Uterus (tissue), 4 donors: Measurements from ENCODE around the gene NDUFAF4. TPM values are rescaled to one million over a fixed set of nuclear protein-coding genes. Genes with fewer than 3 reads are reported as not detected.

Source experiments
- DNase-seq, 2 donors: peaks; one replicate each; pipeline ENCODE4 v3.0.0-alpha.2; 2019 to 2020
- H3K27ac ChIP-seq, 2 donors: fragments of 200-600 bp; sonication (generic); 1 replicate in 1 of 2; 2 replicates in 1 of 2; pipeline ENCODE4 v1.5.1; 2016 to 2018
- H3K27me3 ChIP-seq, 2 donors: fragments of 200-600 bp; sonication (generic); one replicate each; pipeline ENCODE4 v1.5.1; 2018 to 2019; ENCODE audit warnings: control low read depth in 1 of 2
- H3K36me3 ChIP-seq, 2 donors: fragments of 200-600 bp; sonication (generic); one replicate each; pipeline ENCODE4 v1.5.1; 2019; ENCODE audit warnings: control low read depth in 1 of 2
- H3K4me1 ChIP-seq, 2 donors: fragments of 200-600 bp; sonication (generic); one replicate each; pipeline ENCODE4 v1.5.1; 2018 to 2019; ENCODE audit warnings: control low read depth in 1 of 2
- H3K4me3 ChIP-seq, 2 donors: fragments of 200-600 bp; sonication (generic); 1 replicate in 1 of 2; 2 replicates in 1 of 2; pipeline ENCODE4 v1.5.1; 2018 to 2019; ENCODE audit warnings: mild to moderate bottlenecking in 1 of 2
- H3K9me3 ChIP-seq, 2 donors: fragments of 200-600 bp; sonication (generic); one replicate each; pipeline ENCODE4 v1.5.1; 2019; ENCODE audit warnings: control low read depth in 1 of 2
- POLR2A ChIP-seq, 2 donors: fragments of 450-650 bp; IDR thresholded peaks; one replicate each; pipeline ENCODE4 v1.6.1; 2016; ENCODE audit warnings: antibody characterized with exemption in 2 of 2, mild to moderate bottlenecking in 1 of 2, moderate library complexity in 1 of 2
- intact Hi-C: fragments of 100-400 bp; cut with DNase I; formaldehyde crosslinking; loops from one replicate; pipeline ENCODE4 v1.15.1; 2023; ENCODE audit warnings: low total_unique reads
- total RNA-seq, 4 donors: library from RNA; depleted of rRNA in 3 of 4; stranded (reverse); fragments of >200 nt in 3 of 4; gene quantifications; one replicate each; pipeline versions ENCODE4 v1.1.0 to v1.2.4, GENCODE V29; 2014 to 2023
- TF ChIP-seq, protein P1 (sequence below), 4 experiments: fragments of 200-600 bp in 2 of 4; fragments of 450-650 bp in 2 of 4; sonication (generic) in 2 of 4; IDR thresholded peaks; one replicate each; pipeline ENCODE4 v1.5.1; 2016 to 2019; ENCODE audit warnings: antibody characterized with exemption in 4 of 4, mild to moderate bottlenecking in 2 of 4, moderate library complexity in 1 of 4
- donor health status: DM: yes; HTN: yes; CAD: no.

Gene NDUFAF4
- total RNA-seq, 4 donors from 2014 or later: 21.1 to 88.6 (median 29.1) TPM

DNA sequence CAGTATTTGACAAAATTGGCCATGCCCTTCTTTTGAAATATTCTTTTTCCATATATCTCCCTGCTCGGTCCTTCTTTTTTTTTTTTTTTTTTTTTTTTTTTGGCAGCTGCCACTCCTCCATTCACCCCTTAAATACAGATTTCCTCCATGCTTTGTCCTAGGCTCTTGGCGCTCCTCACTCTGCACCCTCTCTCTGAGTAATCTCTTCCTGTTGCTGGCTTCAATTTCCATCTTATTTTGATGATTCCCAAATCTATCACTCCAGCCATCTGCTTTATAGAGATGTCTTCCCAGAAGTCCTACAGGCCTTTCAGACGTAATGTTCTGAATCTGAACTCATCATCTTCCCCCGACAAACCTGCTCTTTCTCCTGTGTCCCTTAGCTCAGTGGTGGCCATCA, 14.1 kb upstream of the NDUFAF4 start:
- H3K27ac ChIP-seq: no peak overlapping the region
- H3K4me1 ChIP-seq: no peaks in the 10 kb centered on the region
- no peaks in the 10 kb centered on the region for H3K27me3 ChIP-seq
- no peaks in the 10 kb centered on the region for H3K36me3 ChIP-seq
- H3K9me3 ChIP-seq: no peaks in the 10 kb centered on the region
- no peak for TF ChIP-seq POLR2A (IDR thresholded peaks at IDR 0.05)
- TF ChIP-seq, protein P1, sequence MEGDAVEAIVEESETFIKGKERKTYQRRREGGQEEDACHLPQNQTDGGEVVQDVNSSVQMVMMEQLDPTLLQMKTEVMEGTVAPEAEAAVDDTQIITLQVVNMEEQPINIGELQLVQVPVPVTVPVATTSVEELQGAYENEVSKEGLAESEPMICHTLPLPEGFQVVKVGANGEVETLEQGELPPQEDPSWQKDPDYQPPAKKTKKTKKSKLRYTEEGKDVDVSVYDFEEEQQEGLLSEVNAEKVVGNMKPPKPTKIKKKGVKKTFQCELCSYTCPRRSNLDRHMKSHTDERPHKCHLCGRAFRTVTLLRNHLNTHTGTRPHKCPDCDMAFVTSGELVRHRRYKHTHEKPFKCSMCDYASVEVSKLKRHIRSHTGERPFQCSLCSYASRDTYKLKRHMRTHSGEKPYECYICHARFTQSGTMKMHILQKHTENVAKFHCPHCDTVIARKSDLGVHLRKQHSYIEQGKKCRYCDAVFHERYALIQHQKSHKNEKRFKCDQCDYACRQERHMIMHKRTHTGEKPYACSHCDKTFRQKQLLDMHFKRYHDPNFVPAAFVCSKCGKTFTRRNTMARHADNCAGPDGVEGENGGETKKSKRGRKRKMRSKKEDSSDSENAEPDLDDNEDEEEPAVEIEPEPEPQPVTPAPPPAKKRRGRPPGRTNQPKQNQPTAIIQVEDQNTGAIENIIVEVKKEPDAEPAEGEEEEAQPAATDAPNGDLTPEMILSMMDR (IDR thresholded peaks at IDR 0.05): no peak
- intact Hi-C loops: no loop called here
- no peak overlapping the region for H3K4me3 ChIP-seq
- no peak for DNase-seq

DNA sequence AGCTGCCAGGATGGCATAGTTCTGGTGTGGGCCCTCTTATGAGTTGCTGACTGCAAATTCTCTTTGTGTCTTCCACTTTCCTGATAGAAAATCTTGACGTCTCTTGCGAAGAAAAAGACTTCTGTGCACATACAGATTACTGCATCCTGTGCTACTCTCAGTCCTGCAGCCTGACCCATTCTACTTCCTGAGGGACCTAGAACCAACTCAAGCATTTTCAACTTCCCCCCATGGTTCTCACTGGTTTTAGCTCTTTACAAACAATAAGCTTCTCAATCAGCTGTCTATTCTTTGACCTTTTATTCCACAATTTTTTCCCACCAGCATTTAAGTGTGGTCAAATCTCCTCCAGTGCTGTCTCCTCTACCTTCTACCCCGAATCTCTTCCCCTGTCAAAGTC, 13.5 kb upstream of the NDUFAF4 start:
- H3K4me3 ChIP-seq: no peak overlapping the region
- no peak for DNase-seq
- H3K9me3 ChIP-seq: no peaks in the 10 kb centered on the region
- H3K36me3 ChIP-seq: no peaks in the 10 kb centered on the region
- H3K27me3 ChIP-seq: no peaks in the 10 kb centered on the region
- H3K27ac ChIP-seq: no peak overlapping the region
- TF ChIP-seq, protein P1 (IDR thresholded peaks at IDR 0.05): no peak
- no peak for TF ChIP-seq POLR2A (IDR thresholded peaks at IDR 0.05)
- intact Hi-C loops: no loop called here
- no peaks in the 10 kb centered on the region for H3K4me1 ChIP-seq

DNA sequence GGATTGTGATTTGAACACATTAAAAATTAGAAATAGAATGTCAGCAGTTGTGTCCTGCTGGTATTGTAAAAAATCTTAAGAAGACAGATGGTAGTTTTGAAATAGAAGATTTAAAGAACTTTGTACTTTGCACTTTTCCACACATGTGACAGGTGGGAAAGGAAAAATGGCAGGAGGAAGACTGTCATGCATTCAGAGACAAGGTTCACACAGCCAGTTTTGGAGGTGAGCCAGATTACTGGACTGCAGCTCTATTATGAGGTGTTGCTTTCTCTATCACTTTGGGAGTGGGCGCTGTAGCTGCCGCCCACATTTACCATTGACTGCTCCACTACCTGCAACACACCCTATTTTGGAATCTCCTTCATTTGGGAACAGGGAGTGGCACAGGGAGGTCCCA, 12.1 kb upstream of the NDUFAF4 start:
- Histone ChIP-seq H3K27me3 (no peaks in the 10 kb centered on the region), H3K4me1 (no peaks in the 10 kb centered on the region), H3K4me3 (no peak overlapping the region), H3K9me3 (no peaks in the 10 kb centered on the region), H3K36me3 (no peaks in the 10 kb centered on the region), H3K27ac (no peak overlapping the region)
- intact Hi-C loops: no loop called here
- no peak for DNase-seq
- TF ChIP-seq POLR2A (IDR thresholded peaks at IDR 0.05): no peak
- TF ChIP-seq, protein P1 (IDR thresholded peaks at IDR 0.05): no peak

- no peaks in the 10 kb centered on the region for H3K36me3 ChIP-seq
- H3K4me3 ChIP-seq: no peak overlapping the region
- H3K27me3 ChIP-seq: no peaks in the 10 kb centered on the region
- no peak for DNase-seq
- H3K27ac ChIP-seq: no peak overlapping the region
- intact Hi-C loops: no loop called here
- H3K4me1 ChIP-seq: no peaks in the 10 kb centered on the region
- TF ChIP-seq, protein P1 (IDR thresholded peaks at IDR 0.05): no peak
- no peak for TF ChIP-seq POLR2A (IDR thresholded peaks at IDR 0.05)
- H3K9me3 ChIP-seq: no peaks in the 10 kb centered on the region
Observed at GRCh38 chr6:96907498-96907897, 9.8 kb upstream of the NDUFAF4 start.

GRCh38 chr6:96900873-96901272, 3.2 kb upstream of the NDUFAF4 start:
- intact Hi-C loops: no loop called here

More at GRCh38 chr6:96900873-96901272, 3.2 kb upstream of the NDUFAF4 start:
- Histone ChIP-seq H3K9me3 (no peaks in the 10 kb centered on the region), H3K36me3 (no peaks in the 10 kb centered on the region), H3K4me1 (no peaks in the 10 kb centered on the region), H3K27me3 (no peaks in the 10 kb centered on the region), H3K27ac (no peak overlapping the region), H3K4me3 (no peak overlapping the region)
- TF ChIP-seq, protein P1 (IDR thresholded peaks at IDR 0.05): no peak
- no peak for TF ChIP-seq POLR2A (IDR thresholded peaks at IDR 0.05)
- DNase-seq: no peak
